Femur (tissue), 1 donor: ENCODE results near the gene SDS.

Experiments used
- DNase-seq: peaks from one replicate; pipeline ENCODE4 v3.0.0-alpha.2; 2017

Gene SDS

DNA sequence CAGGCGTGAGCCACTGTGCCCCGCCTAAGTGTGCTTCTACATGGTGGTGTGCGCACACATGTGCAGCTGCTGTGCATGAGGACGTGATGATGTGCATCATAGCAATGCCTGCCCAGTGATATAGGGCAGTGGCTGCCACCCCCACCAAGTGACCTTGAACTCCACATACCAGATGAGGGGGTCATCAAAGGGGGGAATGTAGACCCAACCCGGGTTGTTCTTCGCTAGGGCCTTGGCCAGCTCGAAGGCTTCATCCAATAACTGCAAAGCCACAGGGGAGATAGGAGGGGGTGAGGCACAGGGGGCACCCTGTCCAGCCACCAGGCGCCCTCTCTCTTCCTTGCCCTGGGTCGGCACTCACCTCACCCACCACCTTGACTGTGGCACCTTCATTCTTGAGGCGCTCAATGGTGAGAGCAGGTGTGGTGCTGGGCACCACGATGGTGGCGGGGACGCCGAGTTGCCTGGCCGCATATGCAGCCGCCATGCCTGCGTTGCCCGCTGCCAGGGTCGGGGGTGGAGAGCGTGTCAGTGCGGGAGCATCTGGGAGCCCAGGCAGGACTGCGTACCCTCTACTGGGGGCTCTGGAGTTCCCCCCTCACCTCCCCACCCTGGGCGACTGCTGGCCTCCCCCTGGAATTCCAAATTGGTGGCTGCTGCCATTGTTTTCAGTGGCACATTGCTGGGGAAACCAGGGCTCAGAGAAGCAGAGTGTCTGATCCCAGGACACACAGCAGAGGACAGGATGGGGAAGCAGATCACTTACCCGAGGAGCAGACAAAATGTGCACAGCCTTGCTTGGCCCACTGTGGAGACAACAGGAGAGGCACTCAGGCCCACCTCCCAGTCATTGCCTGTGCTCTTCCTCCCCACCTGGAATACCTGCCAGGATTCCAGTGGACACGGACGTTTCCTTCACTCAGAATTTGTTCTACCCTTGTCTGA lies 5.1 kb downstream of the SDS start:
- no peak for DNase-seq

DNA sequence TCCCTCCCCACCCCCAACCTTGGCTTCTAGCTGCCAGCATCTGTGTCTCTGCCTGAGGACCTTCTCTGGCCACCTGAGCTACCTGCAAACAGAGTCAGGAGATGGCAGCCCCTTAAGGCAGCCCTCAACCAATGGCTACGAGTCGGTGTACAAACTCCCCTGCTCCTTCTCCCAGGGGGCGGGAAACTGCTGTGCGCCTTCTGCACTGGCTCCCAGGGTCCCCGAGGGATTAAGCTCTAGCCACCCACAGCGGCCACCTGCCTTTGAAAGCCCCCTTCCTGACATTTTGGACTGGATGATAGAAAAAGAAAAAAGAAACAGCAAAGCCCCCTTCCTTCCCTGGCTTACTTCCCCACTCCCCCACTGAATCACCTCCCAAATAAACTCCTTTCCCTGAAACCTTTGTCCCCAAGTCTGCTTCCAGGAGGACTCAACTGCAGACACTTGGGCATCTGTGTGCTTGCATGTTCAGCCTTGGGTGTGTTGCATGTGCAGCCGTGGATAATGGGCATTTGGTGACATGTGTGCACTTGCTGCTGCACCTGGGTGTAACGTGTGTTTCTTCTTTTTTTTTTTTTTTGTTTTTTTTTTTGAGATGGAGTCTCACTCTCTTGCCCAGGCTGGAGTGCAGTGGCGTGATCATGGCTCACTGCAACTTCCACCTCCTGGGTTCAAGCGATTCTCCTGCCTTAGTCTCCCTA lies 6.0 kb downstream of the SDS start:
- no peak for DNase-seq

DNA sequence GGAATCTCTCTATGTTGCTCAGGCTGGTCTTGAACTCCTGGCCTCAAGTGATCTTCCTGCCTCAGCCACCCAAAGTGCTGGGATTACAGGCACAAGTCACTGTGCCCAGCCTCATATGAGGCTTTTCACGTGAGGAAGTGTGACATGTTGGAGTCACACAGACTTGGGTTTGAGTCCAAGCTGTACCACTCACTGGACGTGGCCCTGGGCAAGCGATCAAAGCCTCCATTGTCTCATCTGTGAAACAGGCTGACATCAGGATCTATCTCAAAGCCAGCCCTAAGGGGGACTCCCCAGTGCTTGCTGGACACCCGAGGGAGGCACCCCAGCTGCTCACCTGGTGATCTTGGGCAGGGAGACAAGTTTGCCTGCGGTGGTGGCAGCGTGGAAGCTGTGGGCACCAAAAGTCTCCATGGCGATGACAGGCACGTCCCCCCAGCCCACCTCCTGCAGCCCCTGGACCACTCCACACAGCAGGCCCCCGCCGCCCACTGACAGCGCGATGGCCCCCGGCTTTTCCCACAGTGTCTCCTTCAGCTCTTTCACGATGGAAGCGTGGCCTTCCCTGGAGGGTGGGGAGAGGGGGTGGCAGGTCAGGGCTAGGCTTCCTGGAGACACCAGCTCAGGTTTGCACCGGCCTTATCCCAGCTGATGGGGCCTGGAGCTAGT lies 6.7 kb downstream of the SDS start:
- no peak for DNase-seq

DNA sequence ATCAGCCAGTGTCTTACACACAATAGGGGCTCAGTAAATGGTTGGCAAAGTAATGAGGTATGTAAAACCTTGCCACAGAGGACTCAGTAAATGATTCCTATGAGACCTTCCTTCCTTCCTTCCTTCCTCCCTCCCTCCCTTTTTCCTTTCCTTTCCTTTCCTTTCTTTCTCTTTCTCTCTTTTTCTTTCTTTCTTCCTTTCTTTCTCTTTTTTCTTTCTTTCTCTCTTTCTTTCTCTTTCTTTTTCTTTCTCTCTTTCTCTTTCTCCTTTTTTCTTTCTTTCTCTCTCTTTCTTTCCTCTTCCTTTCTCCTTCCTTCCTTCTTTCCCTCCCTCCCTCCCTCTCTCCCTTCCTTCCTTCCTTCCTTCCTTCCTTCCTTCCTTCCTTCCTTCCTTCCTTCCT lies 7.5 kb downstream of the SDS start:
- no peak for DNase-seq

DNA sequence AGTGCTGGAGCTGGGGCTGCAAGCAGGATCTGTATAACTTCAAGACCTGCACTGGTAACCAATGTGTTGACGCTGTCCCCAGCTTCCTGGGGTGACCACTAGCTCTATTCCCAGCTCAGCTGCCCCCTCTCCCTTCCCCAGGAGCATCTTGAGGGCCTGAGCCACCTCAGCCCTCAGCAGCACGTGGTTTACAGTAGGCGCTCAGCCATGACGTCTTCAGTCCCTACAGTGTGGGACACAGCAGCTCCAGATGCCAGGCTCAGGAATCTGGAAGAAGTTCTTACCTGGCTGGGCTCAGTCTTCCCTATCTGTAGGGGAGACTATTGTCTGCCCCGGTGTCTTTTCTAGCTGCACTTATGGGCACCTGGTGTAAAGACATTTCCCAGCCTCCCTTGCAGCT lies 8.6 kb downstream of the SDS start:
- DNase-seq = no peak

DNA sequence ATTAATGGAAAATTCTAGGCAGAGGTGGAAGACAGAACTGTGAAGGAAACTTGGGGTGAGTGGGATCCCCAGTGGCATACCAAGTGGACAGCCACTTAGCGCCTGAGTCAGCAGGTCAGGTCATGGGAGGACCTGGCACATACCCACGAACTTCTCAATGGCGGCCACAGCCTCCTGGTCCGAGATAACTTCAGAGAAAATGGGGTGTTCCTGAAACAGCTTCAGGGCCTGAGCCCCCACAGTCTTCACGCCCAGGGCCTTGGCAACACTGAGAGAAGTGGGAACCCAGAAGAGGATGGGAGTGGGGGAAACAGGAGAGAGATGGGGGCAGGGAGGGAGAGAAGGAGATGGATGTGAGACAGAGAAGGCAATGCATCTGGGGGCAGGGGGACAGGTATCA lies 9.9 kb downstream of the SDS start:
- DNase-seq = no peak

DNA sequence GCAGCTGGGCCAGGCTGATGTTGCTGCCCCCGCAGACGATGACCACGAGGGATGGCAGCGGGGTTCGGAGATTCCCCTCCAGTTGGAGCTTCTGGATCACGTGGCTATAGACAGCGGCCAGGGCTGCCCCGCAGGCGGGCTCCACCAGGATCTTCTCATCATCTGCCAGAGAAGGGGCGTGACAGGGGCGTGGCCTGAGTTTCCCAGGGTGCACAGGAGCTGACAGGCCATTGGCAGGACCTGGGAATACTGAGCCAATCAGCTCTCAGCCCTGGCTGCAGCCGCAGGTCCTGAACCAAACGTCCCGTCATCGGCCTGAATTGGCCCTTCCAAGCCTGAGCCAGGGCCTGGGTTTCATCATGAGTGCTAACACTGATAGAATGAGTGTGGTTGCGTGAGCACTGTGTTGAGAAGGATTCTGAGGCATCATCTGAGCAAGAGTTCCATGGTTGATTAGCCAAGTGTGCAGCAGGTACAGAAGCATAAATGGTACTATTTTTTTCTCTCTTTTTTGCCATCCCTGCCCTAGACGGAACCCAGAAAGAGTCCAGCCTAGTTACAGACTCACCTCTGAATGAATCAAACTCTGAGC lies 10.6 kb downstream of the SDS start:
- DNase-seq = no peak

DNA sequence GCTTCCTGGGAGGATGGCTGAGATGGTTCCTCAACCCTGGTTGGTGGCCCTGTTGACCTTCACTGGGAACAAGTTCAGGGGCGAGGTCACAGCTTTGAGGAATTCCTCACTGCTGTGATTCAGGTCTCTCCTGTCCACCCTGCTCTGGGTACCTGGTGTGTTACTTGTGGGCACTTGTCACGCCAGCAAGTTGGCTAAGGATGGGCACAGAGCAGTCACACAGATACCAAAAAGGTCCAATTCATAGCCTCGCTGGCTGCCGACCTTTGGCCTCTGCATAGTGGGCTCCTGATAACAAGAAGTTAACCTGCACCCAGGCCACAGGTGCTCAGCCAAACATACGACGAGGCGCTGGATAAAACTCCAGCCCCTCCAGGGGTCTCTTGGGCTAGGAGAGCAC lies 11.2 kb downstream of the SDS start:
- DNase-seq = no peak

DNA sequence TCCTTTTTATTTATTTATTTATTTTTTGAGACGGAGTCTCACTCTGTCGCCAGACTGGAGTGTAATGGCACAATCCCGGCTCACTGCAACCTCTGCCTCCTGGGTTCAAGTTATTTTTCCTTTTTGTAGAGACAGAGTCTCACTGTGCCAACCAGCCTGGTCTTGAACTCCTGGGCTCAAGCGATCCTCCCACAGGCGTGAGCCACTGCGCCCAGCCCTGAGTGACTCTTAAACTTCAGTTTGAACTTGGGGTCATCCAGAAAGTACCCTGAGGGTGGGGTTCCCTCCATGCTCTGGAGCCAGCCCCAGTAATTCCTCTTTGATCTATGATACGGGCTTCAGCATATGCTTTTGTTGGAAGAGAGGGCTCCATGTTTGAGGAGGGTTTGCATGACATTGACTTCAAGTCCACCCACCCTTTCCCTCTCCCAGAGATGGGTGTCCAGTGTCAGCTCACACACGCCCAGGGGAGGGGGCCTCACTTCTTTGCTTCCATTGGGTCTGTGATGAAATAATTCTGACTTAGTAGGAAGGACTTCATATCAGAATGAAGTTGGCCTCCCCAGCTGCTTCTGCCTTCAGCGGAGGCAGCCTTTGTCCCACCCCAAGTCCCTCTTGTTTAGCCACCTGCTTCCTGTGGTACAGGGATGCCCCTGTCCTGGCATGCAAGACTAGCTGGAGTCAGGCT lies 11.9 kb downstream of the SDS start:
- DNase-seq = no peak

DNA sequence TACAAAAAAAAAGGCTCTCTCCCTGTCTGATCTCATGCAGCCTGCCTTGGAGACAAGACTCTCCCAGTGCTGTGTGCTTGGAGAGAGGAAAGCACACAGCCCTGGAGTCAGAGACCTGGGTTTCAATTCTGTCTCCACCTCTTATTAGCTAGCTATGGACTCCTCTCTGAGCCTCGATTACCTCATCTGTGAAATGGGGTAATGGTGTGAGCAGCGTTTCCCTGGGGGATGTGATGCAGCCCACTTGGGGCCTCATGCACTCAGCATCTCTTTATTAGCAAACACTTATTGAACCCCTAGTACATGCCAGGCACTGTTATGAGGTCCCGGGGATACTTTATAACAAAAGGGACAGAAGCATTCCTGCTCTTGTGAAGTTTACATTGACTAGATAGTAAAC lies 12.5 kb downstream of the SDS start:
- no peak for DNase-seq

DNA sequence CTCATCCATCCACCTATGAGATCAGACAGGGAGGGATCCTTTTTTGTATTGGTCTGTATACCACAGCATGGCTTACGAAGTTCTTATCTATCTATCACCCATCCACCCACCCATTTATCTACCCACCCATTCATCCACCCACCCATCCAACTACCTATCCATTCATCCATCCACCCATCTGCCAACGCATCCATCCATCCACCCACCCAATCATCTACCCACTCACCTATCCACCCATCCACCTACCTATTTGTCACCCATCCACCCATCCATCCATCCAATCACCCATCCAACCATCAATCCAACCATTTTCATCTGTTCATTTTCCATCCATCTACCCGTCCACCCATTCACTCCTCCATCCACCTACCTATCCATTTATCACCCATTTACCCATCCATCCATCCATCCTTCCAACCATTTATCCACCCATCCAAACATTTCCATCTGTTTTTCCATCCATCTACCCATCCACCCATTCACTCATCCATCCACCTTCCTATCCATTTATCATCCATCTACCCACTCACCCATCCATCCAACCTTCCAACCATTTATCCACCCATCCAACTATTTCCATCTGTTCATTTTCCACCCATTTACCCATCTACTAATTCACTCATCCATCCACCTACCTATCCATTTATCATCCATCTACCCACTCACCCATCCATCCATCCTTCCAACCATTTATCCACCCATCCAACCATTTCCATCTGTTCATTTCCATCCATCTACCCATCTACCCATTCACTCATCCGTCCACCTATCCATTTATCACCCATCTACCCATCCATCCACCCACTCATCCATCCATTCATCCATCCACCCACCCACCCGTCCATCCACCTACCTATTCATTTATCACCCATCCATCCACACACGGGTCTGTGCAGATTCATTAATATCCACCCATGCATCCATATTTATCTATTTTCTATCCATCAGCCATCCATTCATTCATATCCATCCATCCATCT lies 13.3 kb downstream of the SDS start:
- no peak for DNase-seq

DNA sequence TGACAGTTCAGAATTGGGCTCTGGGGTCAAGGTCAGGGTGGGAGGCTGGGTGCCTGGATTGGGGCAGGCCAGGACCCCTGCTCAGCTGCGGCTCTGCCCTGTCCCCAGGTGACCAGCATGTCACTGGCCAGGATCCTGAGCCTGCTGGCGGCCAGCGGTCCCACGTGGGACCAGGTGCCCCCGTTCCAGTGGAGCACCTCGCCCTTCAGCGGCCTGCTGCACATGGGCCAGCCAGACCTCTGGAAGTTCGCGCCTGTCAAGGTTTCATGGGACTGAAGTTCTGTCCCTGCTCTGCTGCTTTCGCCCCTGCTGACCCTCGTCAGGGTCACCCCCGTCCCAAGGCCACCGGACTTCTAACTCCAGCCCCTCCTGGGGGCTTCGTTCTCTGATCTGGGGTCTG lies 15.3 kb downstream of the SDS start:
- DNase-seq = no peak

DNA sequence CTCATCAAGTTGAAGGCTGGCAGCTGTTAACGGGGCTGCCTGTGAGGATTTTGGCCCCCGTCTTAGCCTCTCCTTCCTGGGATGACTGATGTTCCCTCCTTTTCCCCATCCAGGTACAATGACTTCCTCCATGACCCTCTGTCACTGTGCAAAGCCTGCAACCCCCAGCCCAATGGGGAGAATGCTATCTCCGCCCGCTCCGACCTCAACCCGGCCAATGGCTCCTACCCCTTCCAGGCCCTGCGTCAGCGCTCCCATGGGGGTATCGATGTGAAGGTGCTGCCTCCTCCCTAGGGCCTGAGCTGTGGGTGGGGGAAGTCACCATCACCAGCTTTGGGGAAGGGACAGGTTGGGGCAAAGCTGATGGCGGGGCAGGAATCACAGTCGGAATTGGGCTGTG lies 16.1 kb downstream of the SDS start:
- DNase-seq = no peak

DNA sequence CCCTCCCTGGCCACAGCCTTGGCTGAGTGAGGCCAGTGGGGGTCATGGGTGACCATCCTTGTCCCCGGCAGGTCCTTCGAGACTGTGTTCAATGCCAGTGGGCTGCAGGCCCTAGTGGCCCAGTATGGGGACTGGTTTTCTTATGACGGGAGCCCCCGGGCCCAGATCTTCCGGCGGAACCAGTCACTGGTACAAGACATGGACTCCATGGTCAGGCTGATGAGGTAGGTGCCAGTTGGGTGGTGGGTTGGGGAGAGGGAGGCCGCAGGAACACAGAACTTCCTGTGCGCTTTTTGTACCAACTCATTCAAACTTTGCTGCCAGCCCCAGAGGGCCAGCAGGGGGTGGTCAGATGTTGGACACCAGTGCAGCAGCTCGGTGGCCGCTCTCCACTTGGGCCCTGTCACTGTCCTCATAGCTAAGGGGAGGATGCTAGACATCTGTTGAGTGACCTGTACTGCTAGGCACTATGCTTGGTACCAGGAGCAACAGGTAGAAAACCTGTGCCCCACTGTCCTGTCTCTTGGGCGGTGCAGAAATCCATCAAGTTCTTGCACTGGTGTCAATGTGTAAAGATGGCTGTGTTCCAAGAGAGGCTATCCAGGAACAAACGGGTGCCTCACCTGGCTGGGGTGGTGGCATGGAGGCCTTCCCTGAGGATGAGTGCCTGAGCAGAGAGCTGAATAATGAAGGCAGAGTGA lies 16.7 kb downstream of the SDS start:
- DNase-seq = no peak

DNA sequence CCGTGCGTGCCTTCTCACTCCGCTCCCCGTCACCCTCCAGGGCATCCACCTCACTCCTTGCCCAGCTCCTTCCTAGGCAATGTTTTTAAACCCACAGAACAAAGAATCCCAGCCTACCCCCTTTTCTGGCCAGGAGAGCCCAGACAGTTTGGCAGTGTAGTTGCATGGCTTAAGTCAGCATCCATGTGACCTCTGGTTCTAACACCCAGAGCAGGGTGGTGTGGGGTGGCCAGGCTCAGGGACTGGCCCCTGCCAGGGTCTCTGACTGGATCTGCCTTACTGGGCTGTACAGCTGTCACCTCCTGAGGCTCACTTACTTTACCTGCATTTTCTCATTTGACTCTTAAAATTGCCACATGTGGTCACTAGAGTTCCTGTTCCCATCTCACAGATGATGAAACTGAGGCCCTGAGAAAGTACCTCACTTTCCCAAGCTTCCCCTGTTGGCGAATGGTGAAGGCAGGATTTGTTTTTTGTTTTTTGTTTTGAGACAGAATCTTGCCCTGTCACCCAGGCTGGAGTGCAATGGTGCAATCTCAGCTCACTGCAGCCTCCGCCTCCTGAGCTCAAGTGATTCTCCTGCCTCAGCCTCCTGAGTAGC lies 18.3 kb downstream of the SDS start:
- no peak for DNase-seq

DNA sequence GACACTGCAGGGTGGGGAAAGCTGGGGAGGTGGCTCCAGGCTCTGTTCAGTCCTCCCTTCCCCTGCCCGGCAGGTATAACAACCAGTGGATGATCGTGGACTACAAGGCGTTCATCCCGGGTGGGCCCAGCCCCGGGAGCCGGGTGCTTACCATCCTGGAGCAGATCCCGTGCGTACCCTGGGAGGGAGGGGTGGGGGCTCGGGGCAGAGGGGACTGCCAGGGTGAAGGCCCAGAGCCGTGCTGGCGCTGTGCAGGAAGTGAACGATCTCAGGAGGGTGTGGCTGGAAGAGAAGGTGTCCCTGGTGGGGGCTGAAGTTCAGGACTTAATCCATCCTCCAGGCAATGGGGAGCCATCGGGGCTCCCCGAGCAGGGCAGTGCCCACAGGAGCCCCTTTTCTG lies 18.9 kb downstream of the SDS start:
- no peak for DNase-seq

DNA sequence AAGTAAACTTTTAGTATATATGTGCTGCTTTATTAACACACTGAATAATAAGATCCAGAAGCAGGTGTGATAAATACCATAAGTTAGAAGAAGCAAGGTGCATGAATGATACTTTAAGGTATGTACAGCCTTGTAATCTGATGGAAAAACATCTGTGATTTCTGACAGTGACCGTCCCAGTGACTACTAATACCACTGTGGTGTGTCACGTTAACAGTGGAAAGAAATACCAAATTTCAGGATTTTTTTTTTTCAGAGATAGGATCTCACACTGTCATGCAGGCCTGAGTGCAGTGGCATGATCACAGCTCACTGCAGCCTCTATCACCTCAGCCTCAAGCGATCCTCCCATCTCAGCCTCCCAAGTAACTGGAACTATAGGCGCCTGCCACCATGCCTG lies 21.5 kb downstream of the SDS start:
- no peak for DNase-seq

DNA sequence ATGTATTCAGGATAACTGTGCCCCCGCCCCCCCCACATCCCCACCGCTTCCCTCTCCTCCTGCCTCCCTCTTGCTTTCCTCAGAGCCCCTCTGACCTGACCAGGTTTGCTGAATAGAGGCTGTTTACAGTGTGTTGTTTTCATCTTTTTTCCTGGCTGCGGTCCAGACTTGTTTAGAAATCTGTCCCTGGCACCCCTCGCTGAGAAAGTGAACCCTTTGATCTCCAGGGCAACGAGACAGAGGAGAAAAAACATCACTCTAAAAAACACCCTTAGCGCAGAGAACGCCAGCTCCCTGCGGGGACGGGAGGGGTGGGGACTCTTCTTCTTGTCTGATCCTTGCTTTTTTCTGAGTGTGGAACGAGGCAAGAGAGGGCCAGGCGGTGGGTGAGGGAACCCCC lies 22.5 kb downstream of the SDS start:
- no peak for DNase-seq

DNA sequence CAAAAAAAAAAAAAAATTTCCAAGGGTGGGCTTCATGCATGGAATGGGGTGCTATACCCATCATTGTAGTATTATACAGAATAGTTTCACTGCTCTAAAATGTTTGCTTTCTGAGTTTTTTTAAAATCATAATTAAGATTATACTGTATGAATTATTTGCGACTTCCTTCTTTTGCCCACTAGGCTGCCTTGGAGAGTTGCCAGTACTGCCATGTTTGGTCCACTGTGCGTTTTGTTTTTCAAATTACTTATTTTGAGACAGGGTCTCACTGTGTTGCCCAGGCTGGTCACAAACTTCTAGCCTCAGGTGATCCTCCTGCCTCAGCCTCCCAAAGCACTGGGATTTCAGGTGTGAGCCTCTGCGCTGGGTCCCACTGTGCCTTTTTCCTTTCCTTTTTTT lies 25.4 kb downstream of the SDS start:
- no peak for DNase-seq

DNA sequence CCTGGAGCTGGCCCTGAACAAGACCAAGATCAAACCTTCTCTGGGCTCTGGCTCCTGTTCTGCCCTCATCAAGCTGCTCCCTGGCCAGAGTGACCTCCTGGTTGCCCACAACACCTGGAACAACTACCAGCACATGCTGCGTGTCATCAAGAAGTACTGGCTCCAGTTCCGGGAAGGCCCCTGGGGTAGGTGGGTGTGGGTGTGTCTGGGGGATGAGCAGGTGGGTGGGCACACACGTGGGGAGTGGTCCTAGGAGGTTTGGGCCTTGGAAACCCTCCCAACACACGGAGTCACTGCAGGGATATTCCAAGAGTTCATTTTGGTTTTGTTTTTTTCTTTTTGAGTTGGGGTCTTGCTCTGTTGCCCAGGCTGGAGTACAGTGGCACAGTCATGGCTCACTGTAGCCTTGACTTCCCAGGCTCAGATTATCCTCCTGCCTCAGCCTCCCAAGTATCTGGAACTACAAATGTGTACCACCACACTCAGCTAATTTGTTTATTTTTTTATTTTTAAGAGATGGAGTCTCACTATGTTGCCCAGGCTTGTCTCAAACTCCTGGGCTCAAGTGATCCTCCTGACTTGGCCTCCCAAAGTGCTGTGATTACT lies 28.8 kb downstream of the SDS start:
- DNase-seq = no peak
